A549 treated with GW870086 at 1 μM for 4 hours (cell line): ENCODE measurements around the gene IL1F10. TPM values are rescaled to one million over a fixed set of nuclear protein-coding genes. Genes with fewer than 3 reads are reported as not detected.

Experiments
- total RNA-seq: library from RNA; stranded (reverse); fragments of 200-300 nt; extraction: Qiagen RNA extraction; gene quantifications from 5 replicates; pipeline ENCODE4 v1.2.3, GENCODE V29; 2022; ENCODE audit warnings: low read depth

Gene IL1F10, protein sequence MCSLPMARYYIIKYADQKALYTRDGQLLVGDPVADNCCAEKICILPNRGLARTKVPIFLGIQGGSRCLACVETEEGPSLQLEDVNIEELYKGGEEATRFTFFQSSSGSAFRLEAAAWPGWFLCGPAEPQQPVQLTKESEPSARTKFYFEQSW
- not detected in 5 replicates for total RNA-seq

GRCh38 chr2:113067681-113068080 is at the start of gene IL1F10:
Gene IL1F10 (plus strand): TSS chr2:113067970. CDS start chr2:113072739, 4,769 bp downstream.

DNA sequence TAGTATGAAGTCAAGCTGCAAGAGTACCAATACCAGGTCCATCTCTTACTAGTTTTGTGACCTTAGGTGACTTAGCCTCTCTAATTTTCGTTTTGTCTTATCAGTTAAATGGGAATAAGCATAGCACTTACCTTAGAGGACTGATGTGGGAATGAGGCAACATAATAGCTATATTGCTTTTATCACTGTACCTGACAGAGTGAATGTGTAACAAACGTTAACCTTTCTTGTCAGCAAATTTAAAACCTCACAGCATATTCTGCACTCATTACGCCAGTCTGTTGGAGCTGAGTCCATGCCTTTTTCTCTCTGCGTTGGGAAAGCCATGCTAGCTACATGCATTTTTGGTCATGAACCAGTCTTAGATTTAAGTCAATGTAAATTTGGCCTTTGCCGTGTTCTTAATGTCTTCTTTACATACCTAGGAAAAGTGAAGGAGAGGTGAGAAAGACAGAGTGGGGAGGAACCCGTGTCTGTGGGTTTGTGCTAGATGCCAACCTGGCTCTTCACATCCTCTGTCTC is 15.3 kb upstream of the IL1F10 start, which contains the start of gene IL36B:
IL36B (minus strand) TSS at position 472 of the 522 bp plus-strand sequence.

GRCh38 chr2:113058998-113059960 is 8.5 kb upstream of the IL1F10 start, which contains the start of gene IL36RN:
Gene IL36RN (plus strand): TSS chr2:113059198. CDS start chr2:113059439, 241 bp downstream.

Other genes starting within 250 kb of the IL1F10 start
- 0.13 to 0.22 TPM (median 0.14 TPM) in 5 replicates for gene IL1B, start 231.2 kb upstream of the IL1F10 start, total RNA-seq
- gene IL37, start 156.8 kb upstream of the IL1F10 start, total RNA-seq = not detected in 5 replicates
- 0.13 TPM in 1 of 5 replicates, not detected in the others for gene IL36G, start 90.0 kb upstream of the IL1F10 start, total RNA-seq
- gene IL36A, start 62.5 kb upstream of the IL1F10 start, total RNA-seq = not detected in 5 replicates
- 0.13 TPM in 1 of 5 replicates, not detected in the others for gene IL36B, start 15.1 kb upstream of the IL1F10 start, total RNA-seq
- 0.05 to 0.08 TPM (median 0.05 TPM) in 3 of 5 replicates, not detected in the others for gene IL36RN, start 8.8 kb upstream of the IL1F10 start, total RNA-seq
- 0.10 to 0.62 TPM (median 0.53 TPM) in 5 replicates for gene IL1RN, start 59.6 kb downstream of the IL1F10 start, total RNA-seq
- 10.8 to 13.2 TPM (median 12.7 TPM) in 5 replicates for gene PSD4, start 106.0 kb downstream of the IL1F10 start, total RNA-seq
- gene PAX8, start 211.0 kb downstream of the IL1F10 start, total RNA-seq = 0.65 to 1.3 TPM (median 0.95 TPM) in 5 replicates